ENCODE data around the gene SUN5.

- TF ChIP-seq POLR2A (IDR thresholded peaks at IDR 0.05), result no peak
- TF ChIP-seq CTCF (IDR thresholded peaks at IDR 0.05 in 4 of 5, conservative IDR thresholded peaks at IDR 0.05 in 1 of 5), result no peak
Measured at GRCh38 chr20:33019465-33020277, 15.4 kb upstream of the SUN5 start.
